ENCODE data around the gene AURKAIP1. TPM values are rescaled to one million over a fixed set of nuclear protein-coding genes. Genes with fewer than 3 reads are reported as not detected.

The AURKAIP1 gene
- total and polyA plus RNA-seq, 2 donors (not counting 1 experiment from before 2014, with no cell fraction given), result 42.2 to 85.2 TPM

DNA sequence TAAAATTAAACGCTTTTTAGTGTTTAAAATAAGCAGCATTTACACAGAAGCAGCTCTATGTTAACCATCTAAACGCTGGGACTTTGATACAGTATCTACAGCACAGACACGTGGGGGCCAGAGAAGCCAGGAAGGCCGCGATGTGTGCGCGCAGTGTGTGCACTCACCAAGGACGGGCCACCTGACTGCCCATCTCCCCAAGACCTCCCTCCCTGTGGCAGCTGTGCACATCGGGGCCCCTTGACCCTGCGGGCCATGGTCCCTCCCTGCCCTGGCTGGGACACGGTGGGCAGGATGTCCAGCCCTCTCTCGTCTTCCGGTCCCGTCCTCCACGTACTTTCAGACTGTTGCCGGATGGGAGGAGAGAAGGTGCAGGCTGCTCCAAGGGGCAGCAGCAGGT lies 39.7 kb downstream of the AURKAIP1 start:
- H4K20me1 ChIP-seq (ENCODE audit: control insufficient read depth, extremely low read depth, insufficient read depth, low read length), result no peaks in the 10 kb centered on the region
- no peak for DNase-seq (ENCODE audit: low read depth in 2 of 2)
- H3K9ac ChIP-seq (ENCODE audit: insufficient read depth, low read length), result no peak overlapping the region

GRCh38 chr1:1334835-1335234 lies 40.2 kb downstream of the AURKAIP1 start:
- TF ChIP-seq EZH2 (IDR thresholded peaks at IDR 0.05; ENCODE audit: low read length, missing control alignments) (no peak), CTCF (conservative IDR thresholded peaks at IDR 0.05 in 1 of 2, IDR thresholded peaks at IDR 0.05 in 1 of 2; ENCODE audit: low read depth in 1 of 2, low read length in 2 of 2) (no peak)
- Histone ChIP-seq H2AFZ (ENCODE audit: low read length) (no peak overlapping the region), H3K4me2 (ENCODE audit: extremely low read depth, insufficient read depth, low read length) (no peak overlapping the region), H3K4me1 (ENCODE audit: control insufficient read depth, extremely low read depth, insufficient read depth, low read length) (no peaks in the 10 kb centered on the region), H3K9ac (ENCODE audit: insufficient read depth, low read length) (no peak overlapping the region), H3K4me3 (replicated peaks in 1 of 4; ENCODE audit: control extremely low read depth in 1 of 4, insufficient read depth in 1 of 4, low read depth in 3 of 4, low read length in 4 of 4) (no peak overlapping the region), H3K27me3 (ENCODE audit: control insufficient read depth, insufficient read depth, low read length) (no peaks in the 10 kb centered on the region), H3K27ac (ENCODE audit: insufficient read depth, low read length) (no peak overlapping the region), H3K9me3 (ENCODE audit: control insufficient read depth, insufficient read depth, low read depth, low read length) (no peaks in the 10 kb centered on the region), H3K36me3 (ENCODE audit: control insufficient read depth, insufficient read depth, low read length) (peaks cover 20% of the 10 kb centered on the region), H3K79me2 (ENCODE audit: control insufficient read depth, insufficient read depth, low read length) (no peaks in the 10 kb centered on the region), H4K20me1 (ENCODE audit: control insufficient read depth, extremely low read depth, insufficient read depth, low read length) (no peaks in the 10 kb centered on the region)
- no peak for DNase-seq (ENCODE audit: low read depth in 2 of 2)

More for the DNA sequence above, 39.7 kb downstream of the AURKAIP1 start:
- Histone ChIP-seq H2AFZ (ENCODE audit: low read length) (no peak overlapping the region), H3K4me3 (replicated peaks in 1 of 4; ENCODE audit: control extremely low read depth in 1 of 4, insufficient read depth in 1 of 4, low read depth in 3 of 4, low read length in 4 of 4) (no peak overlapping the region), H3K79me2 (ENCODE audit: control insufficient read depth, insufficient read depth, low read length) (no peaks in the 10 kb centered on the region), H3K4me1 (ENCODE audit: control insufficient read depth, extremely low read depth, insufficient read depth, low read length) (no peaks in the 10 kb centered on the region), H3K36me3 (ENCODE audit: control insufficient read depth, insufficient read depth, low read length) (peaks cover 24% of the 10 kb centered on the region), H3K27ac (ENCODE audit: insufficient read depth, low read length) (no peak overlapping the region), H3K9me3 (ENCODE audit: control insufficient read depth, insufficient read depth, low read depth, low read length) (no peaks in the 10 kb centered on the region), H3K27me3 (ENCODE audit: control insufficient read depth, insufficient read depth, low read length) (no peaks in the 10 kb centered on the region), H3K4me2 (ENCODE audit: extremely low read depth, insufficient read depth, low read length) (no peak overlapping the region)
- TF ChIP-seq EZH2 (IDR thresholded peaks at IDR 0.05; ENCODE audit: low read length, missing control alignments) (no peak), CTCF (conservative IDR thresholded peaks at IDR 0.05 in 1 of 2, IDR thresholded peaks at IDR 0.05 in 1 of 2; ENCODE audit: low read depth in 1 of 2, low read length in 2 of 2) (no peak)

GRCh38 chr1:1333551-1334241 lies 41.3 kb downstream of the AURKAIP1 start:
- Histone ChIP-seq H3K4me1 (ENCODE audit: control insufficient read depth, extremely low read depth, insufficient read depth, low read length) (no peaks in the 10 kb centered on the region), H3K9ac (ENCODE audit: insufficient read depth, low read length) (no peak overlapping the region), H4K20me1 (ENCODE audit: control insufficient read depth, extremely low read depth, insufficient read depth, low read length) (no peaks in the 10 kb centered on the region), H3K36me3 (ENCODE audit: control insufficient read depth, insufficient read depth, low read length) (peaks cover 16% of the 10 kb centered on the region), H3K9me3 (ENCODE audit: control insufficient read depth, insufficient read depth, low read depth, low read length) (no peaks in the 10 kb centered on the region), H3K79me2 (ENCODE audit: control insufficient read depth, insufficient read depth, low read length) (no peaks in the 10 kb centered on the region), H3K4me3 (replicated peaks in 1 of 4; ENCODE audit: control extremely low read depth in 1 of 4, insufficient read depth in 1 of 4, low read depth in 3 of 4, low read length in 4 of 4) (no peak overlapping the region), H3K27me3 (ENCODE audit: control insufficient read depth, insufficient read depth, low read length) (no peaks in the 10 kb centered on the region), H3K4me2 (ENCODE audit: extremely low read depth, insufficient read depth, low read length) (no peak overlapping the region), H2AFZ (ENCODE audit: low read length) (no peak overlapping the region), H3K27ac (ENCODE audit: insufficient read depth, low read length) (no peak overlapping the region)
- DNase-seq (ENCODE audit: low read depth in 2 of 2), result no peak
- no peak for TF ChIP-seq CTCF (conservative IDR thresholded peaks at IDR 0.05 in 1 of 2, IDR thresholded peaks at IDR 0.05 in 1 of 2; ENCODE audit: low read depth in 1 of 2, low read length in 2 of 2)
- no peak for TF ChIP-seq EZH2 (IDR thresholded peaks at IDR 0.05; ENCODE audit: low read length, missing control alignments)
